Neural cell (in vitro differentiated cells): ENCODE data around the gene OAS1. TPM values are rescaled to one million over a fixed set of nuclear protein-coding genes. Genes with fewer than 3 reads are reported as not detected.

Experiments
- polyA plus RNA-seq: library from polyadenylated mRNA; depleted of rRNA; stranded (reverse); fragments of >200 nt; gene quantifications from 2 replicates; pipeline ENCODE4 v1.2.3, GENCODE V29; 2014

OAS1 gene
- polyA plus RNA-seq, 1 donor from 2014 or later = not detected

Other genes starting within 250 kb of the OAS1 start
- gene RPH3A, start 115.2 kb upstream of the OAS1 start, polyA plus RNA-seq = 2.9 and 6.7 TPM in 2 replicates
- not detected in 2 replicates for gene OAS3, start 31.5 kb downstream of the OAS1 start, polyA plus RNA-seq
- not detected in 2 replicates for gene OAS2, start 71.6 kb downstream of the OAS1 start, polyA plus RNA-seq
- gene DTX1, start 149.8 kb downstream of the OAS1 start, polyA plus RNA-seq = 30.7 and 42.8 TPM in 2 replicates
- gene RASAL1, start 228.8 kb downstream of the OAS1 start, polyA plus RNA-seq = 0.14 and 0.15 TPM in 2 replicates
- not detected in 2 replicates for gene CFAP73, start 242.8 kb downstream of the OAS1 start, polyA plus RNA-seq